Stimulated activated CD8-positive, alpha-beta memory T cell treated with anti-CD3 and anti-CD28 coated beads, Interleukin-7, amount 100 ng/mL, for 48 hours (primary cell): ENCODE data around the gene KDM6B.

ENCODE experiments used
- DNase-seq, 2 donors: peaks; one replicate each; pipeline ENCODE4 v3.0.0-alpha.2; 2020; ENCODE audit warnings: low read depth in 1 of 2; ENCODE audit errors: extremely low read depth in 1 of 2

Gene KDM6B

GRCh38 chr17:7840441-7840840 is 6.4 kb downstream of the KDM6B start:
- DNase-seq, result no peak

- DNase-seq, result no peak
These were observed 6.9 kb downstream of the KDM6B start for GRCh38 chr17:7840875-7841274.

GRCh38 chr17:7841396-7841914 is 7.4 kb downstream of the KDM6B start:
- peak; percentile 82 to 88 for DNase-seq

GRCh38 chr17:7841915-7842379 is 7.9 kb downstream of the KDM6B start:
- DNase-seq, result peak in 1 of 2 donors; percentile 70

GRCh38 chr17:7842380-7843256 is 8.6 kb downstream of the KDM6B start:
- peak; percentile 91 to 97 for DNase-seq

- DNase-seq, result no peak
These were observed 9.2 kb downstream of the KDM6B start for GRCh38 chr17:7843257-7843535.

GRCh38 chr17:7843536-7844291 is 9.7 kb downstream of the KDM6B start:
- DNase-seq, result peak; percentile 79

GRCh38 chr17:7844292-7845154 is 10.5 kb downstream of the KDM6B start:
- peak; percentile 71 to 85 for DNase-seq

GRCh38 chr17:7845359-7846062 is 11.5 kb downstream of the KDM6B start:
- no peak for DNase-seq

- no peak for DNase-seq
These were observed 12.2 kb downstream of the KDM6B start for GRCh38 chr17:7846063-7846735.

GRCh38 chr17:7846765-7847661 is 13.0 kb downstream of the KDM6B start:
- no peak for DNase-seq

- no peak for DNase-seq
These were observed 14.1 kb downstream of the KDM6B start for GRCh38 chr17:7848131-7848579.

- DNase-seq, result no peak
These were observed 14.7 kb downstream of the KDM6B start for GRCh38 chr17:7848739-7849129.

- no peak for DNase-seq
These were observed 15.2 kb downstream of the KDM6B start for GRCh38 chr17:7849130-7849750.

- DNase-seq, result no peak
These were observed 15.9 kb downstream of the KDM6B start for GRCh38 chr17:7849751-7850504.

- no peak for DNase-seq
These were observed 16.9 kb downstream of the KDM6B start for GRCh38 chr17:7850701-7851437.
